ENCODE data around the gene TAGLN3. TPM values are rescaled to one million over a fixed set of nuclear protein-coding genes. Genes with fewer than 3 reads are reported as not detected.

The TAGLN3 gene
- total RNA-seq, 2 donors from 2014 or later, result 1.8 TPM; not detected in 1

DNA sequence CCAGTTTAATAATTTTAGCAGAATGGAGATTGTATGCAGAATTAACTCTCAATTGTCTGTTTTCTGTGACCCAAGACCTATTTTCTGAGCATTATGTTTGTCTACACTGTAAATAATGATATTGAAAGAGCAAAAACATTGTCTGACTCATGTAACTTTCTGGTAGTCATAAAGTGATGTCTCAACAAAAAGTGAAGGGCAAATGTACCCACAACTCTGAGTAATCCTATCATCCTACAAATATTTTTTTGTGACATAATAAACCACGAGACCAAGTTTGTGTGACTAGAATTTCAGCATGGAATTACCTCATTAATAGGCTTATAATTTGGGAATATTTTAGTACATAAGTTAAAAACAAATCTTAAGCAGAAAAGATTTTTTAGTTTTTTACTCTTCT, 35.3 kb upstream of the TAGLN3 start:
- H3K27me3 ChIP-seq, result no peaks in the 10 kb centered on the region
- no peak for DNase-seq
- no peak overlapping the region for H3K27ac ChIP-seq
- TF ChIP-seq CTCF (IDR thresholded peaks at IDR 0.05), result no peak
- H3K9ac ChIP-seq (ENCODE audit: low read depth in 2 of 2, low read length in 2 of 2), result no peak overlapping the region
- no peaks in the 10 kb centered on the region for H3K4me1 ChIP-seq
- no peaks in the 10 kb centered on the region for H3K9me3 ChIP-seq
- intact Hi-C loops (cut with DNase I), result no loop called here
- no peaks in the 10 kb centered on the region for H3K36me3 ChIP-seq
- H3K4me3 ChIP-seq, result no peak overlapping the region

DNA sequence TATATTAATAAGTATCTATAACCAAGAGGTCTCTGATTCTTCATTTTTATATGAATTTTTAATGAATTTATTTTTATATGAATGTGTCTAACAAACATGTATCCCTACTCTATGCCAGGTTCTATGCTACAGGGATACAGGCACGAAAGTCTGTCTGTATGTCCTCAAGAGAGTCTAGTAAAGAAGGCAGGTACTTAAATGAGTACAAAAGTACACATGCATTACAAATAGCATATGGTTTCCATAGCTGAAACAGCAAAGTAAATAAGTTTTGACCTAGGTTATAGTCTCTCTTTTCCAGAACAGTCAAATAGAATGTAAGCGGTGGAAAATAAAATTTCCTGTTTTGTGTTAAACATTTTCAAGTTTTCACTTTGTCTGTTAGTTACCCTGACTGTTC, 33.2 kb upstream of the TAGLN3 start:
- Histone ChIP-seq H3K36me3 (no peaks in the 10 kb centered on the region), H3K27me3 (no peaks in the 10 kb centered on the region), H3K4me3 (no peak overlapping the region), H3K4me1 (no peaks in the 10 kb centered on the region), H3K9me3 (no peaks in the 10 kb centered on the region), H3K27ac (no peak overlapping the region), H3K9ac (ENCODE audit: low read depth in 2 of 2, low read length in 2 of 2) (no peak overlapping the region)
- no peak for TF ChIP-seq CTCF (IDR thresholded peaks at IDR 0.05)
- no peak for DNase-seq
- intact Hi-C loops (cut with DNase I), result no loop called here

DNA sequence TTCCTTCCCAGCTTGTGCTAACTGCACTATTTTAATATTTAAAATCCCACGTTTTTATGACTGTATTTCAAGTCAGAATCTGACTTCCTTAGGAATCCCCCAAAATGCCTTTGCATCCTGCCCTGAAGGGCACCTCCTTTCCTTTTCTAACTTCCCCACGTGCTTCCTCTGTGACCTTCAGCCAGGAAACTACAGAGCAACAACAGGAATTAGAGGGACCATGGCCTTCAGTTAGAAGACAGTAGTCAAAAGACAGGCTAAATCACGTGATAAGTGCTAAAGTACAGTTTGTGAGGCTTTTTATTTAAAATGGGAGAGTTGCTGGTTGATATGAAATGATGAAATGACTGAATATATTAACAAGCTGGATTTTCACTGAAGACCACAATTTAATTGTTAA, 31.7 kb upstream of the TAGLN3 start:
- Histone ChIP-seq H3K9ac (ENCODE audit: low read depth in 2 of 2, low read length in 2 of 2) (no peak overlapping the region), H3K27ac (no peak overlapping the region), H3K27me3 (no peaks in the 10 kb centered on the region), H3K4me1 (no peaks in the 10 kb centered on the region), H3K9me3 (no peaks in the 10 kb centered on the region), H3K4me3 (no peak overlapping the region), H3K36me3 (no peaks in the 10 kb centered on the region)
- no peak for DNase-seq
- no peak for TF ChIP-seq CTCF (IDR thresholded peaks at IDR 0.05)
- intact Hi-C loops (cut with DNase I), result loop anchor here (2.0 kb wide), 1 partner anchor 250 kb away; no protein-coding TSS in a partner anchor

DNA sequence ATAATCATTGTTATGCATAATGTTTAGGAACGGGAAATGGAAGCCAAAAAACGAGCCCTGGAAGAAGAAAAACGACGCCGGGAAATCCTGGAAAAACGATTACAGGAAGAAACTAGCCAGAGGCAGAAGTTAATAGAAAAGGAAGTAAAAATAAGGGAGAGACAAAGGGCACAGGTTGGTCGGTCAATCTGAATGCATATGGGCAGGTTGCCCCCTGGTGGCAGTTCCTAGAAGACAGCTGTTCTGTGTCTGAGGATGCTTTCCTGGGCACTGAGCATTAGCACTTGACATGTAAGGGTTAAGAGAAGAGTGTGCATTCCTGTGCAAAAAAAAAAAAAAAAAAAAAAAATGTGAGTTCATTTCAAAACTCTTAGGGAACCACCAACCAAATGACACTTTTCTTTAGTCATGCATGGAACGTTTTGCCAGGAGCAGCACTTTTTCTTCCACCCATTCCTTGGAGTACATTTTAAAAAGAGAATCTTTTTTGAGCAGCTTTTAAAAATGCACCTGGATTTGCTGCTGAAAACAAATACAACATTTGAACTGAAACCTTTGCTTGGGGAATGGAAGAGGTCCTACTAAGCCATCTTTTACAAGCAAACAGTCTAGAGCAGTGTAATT, 31.0 kb upstream of the TAGLN3 start:
- no peak overlapping the region for H3K9ac ChIP-seq (ENCODE audit: low read depth in 2 of 2, low read length in 2 of 2)
- peak; percentile 92 for DNase-seq
- no peaks in the 10 kb centered on the region for H3K4me1 ChIP-seq
- H3K27ac ChIP-seq, result no peak overlapping the region
- H3K36me3 ChIP-seq, result no peaks in the 10 kb centered on the region
- no peak overlapping the region for H3K4me3 ChIP-seq
- TF ChIP-seq CTCF (IDR thresholded peaks at IDR 0.05), result peak; percentile 90
- no peaks in the 10 kb centered on the region for H3K9me3 ChIP-seq
- intact Hi-C loops (cut with DNase I), result loop anchor here (2.0 kb wide), 2 partner anchors 251 to 299 kb away; no protein-coding TSS in a partner anchor
- H3K27me3 ChIP-seq, result no peaks in the 10 kb centered on the region

DNA sequence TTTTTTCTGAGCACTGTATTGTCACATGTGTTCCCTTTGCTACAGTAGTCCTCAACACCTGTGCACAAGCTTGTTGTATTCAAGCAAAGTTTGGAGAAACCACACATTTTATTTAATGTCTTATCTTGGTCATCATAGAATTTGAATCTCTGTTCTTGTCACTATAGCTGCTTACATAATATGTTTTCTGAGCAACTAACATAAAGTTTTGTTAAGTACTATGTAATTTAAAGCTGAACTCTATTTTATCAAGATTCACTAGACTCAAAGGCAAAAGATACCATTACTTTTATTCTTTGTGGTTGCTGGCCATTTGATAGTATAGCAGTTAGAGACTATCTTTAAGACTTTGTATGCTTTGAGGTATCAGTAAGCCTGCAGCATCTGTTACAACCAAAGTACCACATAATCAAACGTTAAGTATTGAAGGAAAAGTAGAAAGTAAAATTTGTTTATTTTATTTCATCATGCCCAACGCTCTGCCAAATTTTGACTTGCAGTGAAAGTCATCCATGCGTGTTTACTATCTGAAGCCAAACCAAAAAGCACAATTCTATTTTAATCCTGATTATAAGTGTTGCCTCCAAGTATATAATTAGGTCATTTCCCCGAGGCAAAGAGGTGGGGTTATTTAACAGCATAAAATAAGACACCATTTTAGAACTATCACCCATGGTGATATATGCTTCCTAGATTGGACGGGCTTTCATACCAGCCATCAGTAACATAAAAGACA, 30.2 kb upstream of the TAGLN3 start:
- no peak overlapping the region for H3K27ac ChIP-seq
- no peak overlapping the region for H3K4me3 ChIP-seq
- no peaks in the 10 kb centered on the region for H3K36me3 ChIP-seq
- no peaks in the 10 kb centered on the region for H3K27me3 ChIP-seq
- H3K4me1 ChIP-seq, result no peaks in the 10 kb centered on the region
- TF ChIP-seq CTCF (IDR thresholded peaks at IDR 0.05), result no peak
- no peaks in the 10 kb centered on the region for H3K9me3 ChIP-seq
- no peak for DNase-seq
- no peak overlapping the region for H3K9ac ChIP-seq (ENCODE audit: low read depth in 2 of 2, low read length in 2 of 2)
- intact Hi-C loops (cut with DNase I), result loop anchor here (2.0 kb wide), 1 partner anchor 300 kb away; no protein-coding TSS in a partner anchor
